GM18498 (cell line): ENCODE data around the gene MAGEA9B.
A peak's percentile ranks its signal among the peaks of the same experiment; 100 is the strongest.
"Not testable (repeated sequence)": the region's sequence is repeated elsewhere in the genome, so short reads cannot be mapped to it uniquely, and the experiment has no call there.

Experiments used
- ATAC-seq: cut with Tn5 transposase; IDR thresholded peaks from one replicate; pipeline ENCODE4 v1.9.1; 2021; ENCODE audit warnings: mild to moderate bottlenecking, moderate library complexity; ENCODE audit not compliant: unreplicated experiment

The MAGEA9B gene

GRCh38 chrX:149572743-149573142 is 14.5 kb downstream of the MAGEA9B start:
- no peak for ATAC-seq

DNA sequence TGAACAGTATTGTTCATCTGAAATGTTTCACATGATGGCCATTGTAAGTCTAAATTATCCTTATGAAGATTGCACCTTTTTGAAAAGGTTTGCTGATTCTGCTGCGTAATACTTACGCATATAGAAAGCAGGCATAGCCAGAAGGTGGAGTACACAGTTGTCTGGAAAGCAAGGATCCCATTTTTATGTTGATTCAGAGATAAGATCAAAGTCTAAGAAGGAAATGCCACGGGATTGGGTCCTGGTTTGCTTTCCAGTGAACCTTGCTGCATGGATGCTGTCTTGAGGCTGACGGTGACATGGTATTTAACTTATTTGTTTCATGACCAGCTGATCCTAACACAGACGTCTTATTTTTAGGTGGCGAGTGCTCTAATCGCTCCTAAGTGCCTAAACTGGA is 15.5 kb downstream of the MAGEA9B start:
- no peak for ATAC-seq

GRCh38 chrX:149570668-149571067 is 16.6 kb downstream of the MAGEA9B start:
- no peak for ATAC-seq

DNA sequence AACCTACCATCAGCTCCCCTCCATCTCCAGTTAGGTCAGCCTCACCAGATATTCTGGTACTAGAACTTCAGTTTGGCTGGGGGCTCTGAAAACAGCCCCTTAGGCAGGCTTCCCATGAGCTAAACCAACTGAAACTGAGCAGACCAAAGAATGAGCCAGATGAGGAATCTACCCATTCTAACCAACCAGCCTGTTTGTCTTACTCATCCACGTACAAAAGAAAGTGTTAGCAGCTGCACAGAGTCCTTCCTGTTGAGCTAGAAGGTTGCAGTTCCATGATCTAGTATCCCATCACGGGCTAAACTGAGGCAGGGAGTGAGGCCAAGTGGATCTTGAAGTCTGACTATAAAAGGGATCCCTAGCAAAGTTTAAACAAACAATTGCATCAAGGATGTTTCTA is 17.5 kb downstream of the MAGEA9B start:
- ATAC-seq, result no peak

- ATAC-seq, result no peak
Observed at GRCh38 chrX:149568701-149569296, 18.5 kb downstream of the MAGEA9B start.

GRCh38 chrX:149567621-149568417 is 19.4 kb downstream of the MAGEA9B start:
- no peak for ATAC-seq

- ATAC-seq, result no peak
Observed at GRCh38 chrX:149563359-149563758, 23.9 kb downstream of the MAGEA9B start.

- ATAC-seq, result not testable (repeated sequence)
Observed at GRCh38 chrX:149555251-149555650, 32.0 kb downstream of the MAGEA9B start.

DNA sequence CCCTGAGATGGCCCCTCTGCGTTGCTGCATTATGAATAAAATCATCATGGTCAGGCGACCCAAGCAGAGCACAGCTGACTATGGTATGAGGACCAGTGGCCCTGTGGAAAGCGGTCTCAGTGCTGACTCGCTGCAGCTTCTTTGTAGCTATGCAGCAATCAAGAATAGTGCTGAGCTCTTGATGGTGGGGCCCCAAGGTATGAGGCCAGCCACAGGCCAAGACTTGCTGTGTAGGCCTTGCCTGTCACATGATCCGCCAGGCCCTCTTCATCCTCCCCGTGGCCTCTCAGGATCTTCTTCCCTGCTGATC is 35.4 kb downstream of the MAGEA9B start:
- not testable (repeated sequence) for ATAC-seq

- not testable (repeated sequence) for ATAC-seq
Observed at GRCh38 chrX:149551245-149551938, 35.9 kb downstream of the MAGEA9B start.

- not testable (repeated sequence) for ATAC-seq
Observed at GRCh38 chrX:149550454-149550853, 36.8 kb downstream of the MAGEA9B start.

- not testable (repeated sequence) for ATAC-seq
Observed at GRCh38 chrX:149549701-149550100, 37.6 kb downstream of the MAGEA9B start, which contains the start of gene HSFX3. HSFX3 (minus strand) TSS chrX:149549924; CDS start chrX:149549852, 72 bp downstream.

- not testable (repeated sequence) for ATAC-seq
Observed at GRCh38 chrX:149547782-149548181, 39.5 kb downstream of the MAGEA9B start.

- not testable (repeated sequence) for ATAC-seq
Observed at GRCh38 chrX:149546962-149547361, 40.3 kb downstream of the MAGEA9B start.

GRCh38 chrX:149545545-149546543 is 41.4 kb downstream of the MAGEA9B start:
- ATAC-seq, result not testable (repeated sequence)

DNA sequence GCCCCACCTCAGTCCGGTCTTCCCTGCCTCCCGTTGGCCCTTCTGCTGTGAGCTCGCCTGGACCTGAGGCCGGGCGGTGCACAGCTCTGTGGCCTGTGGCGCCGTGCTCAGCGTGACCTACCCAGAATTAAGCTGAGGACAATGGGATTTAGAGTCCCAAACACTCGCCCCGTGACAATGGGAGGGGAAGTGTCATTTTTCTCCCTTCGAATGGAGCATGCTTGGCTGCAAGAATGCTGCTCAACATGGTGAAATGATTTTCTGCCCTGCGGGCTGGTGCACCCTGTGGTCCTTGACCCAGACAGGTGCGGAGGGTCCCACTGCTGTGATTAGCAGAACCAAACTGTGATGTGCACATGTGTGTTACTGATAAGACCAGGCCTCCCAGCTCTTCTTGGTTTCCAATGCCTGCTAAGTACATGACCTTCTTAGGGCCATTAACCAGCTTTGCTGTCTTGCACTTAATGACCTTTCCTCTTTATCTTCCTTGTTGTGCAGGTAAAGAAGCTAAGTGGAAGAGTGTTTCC is 45.7 kb downstream of the MAGEA9B start:
- no peak for ATAC-seq

GRCh38 chrX:149540621-149541520 is 46.4 kb downstream of the MAGEA9B start, which contains the start of gene EOLA1:
EOLA1 (plus strand) TSS chrX:149541012; CDS start chrX:149545631, 4,619 bp downstream.
- peak; percentile 80 for ATAC-seq

DNA sequence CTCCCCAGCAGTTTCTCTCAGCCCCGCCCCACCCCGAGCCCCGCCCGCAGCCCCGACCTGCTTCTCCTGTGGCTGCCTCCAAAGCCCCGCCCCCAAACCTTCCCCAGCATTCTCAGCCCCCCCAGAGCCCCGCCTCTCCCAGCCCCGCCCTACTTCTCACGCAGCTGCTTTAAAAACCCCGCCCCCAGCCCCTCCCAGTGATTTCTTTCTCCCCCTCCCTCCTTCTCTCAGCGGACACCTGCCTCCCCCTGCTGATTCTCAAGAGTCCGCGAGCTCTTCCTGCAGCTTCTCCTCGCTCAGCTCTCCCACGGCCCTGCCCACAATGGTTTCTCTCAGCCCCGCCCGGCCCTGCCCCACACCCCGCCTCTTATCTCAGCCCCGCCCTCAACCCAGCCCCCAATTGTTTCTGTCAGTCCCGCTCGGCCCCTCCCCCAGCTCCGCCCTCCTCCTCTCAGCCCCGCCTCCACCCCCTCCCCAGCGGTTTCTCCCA is 47.1 kb downstream of the MAGEA9B start:
- peak; percentile 34 for ATAC-seq
